Measurements from ENCODE around the gene SEPTIN12.
"Not testable (repeated sequence)": the region's sequence is repeated elsewhere in the genome, so short reads cannot be mapped to it uniquely, and the experiment has no call there.

Gene SEPTIN12

GRCh38 chr16:4792951-4793513, 4.9 kb upstream of the SEPTIN12 start:
- Histone ChIP-seq H3K4me3 (ENCODE audit: low read length) (no peak overlapping the region), H3K27me3 (ENCODE audit: control insufficient read depth, insufficient read depth, low read length) (no peaks in the 10 kb centered on the region), H3K36me3 (ENCODE audit: insufficient read depth, low read length) (peaks cover 7% of the 10 kb centered on the region), H3K9me3 (replicated peaks; ENCODE audit: low read length) (no peaks in the 10 kb centered on the region), H3K9ac (ENCODE audit: low read depth, low read length) (no peak overlapping the region), H3K4me1 (ENCODE audit: control insufficient read depth, insufficient read depth, low read length) (no peaks in the 10 kb centered on the region), H3K4me2 (ENCODE audit: low read length) (no peak overlapping the region)

- H3K9me3 ChIP-seq (replicated peaks; ENCODE audit: low read length): no peaks in the 10 kb centered on the region
- H3K27me3 ChIP-seq (ENCODE audit: control insufficient read depth, insufficient read depth, low read length): no peaks in the 10 kb centered on the region
- no peak overlapping the region for H3K9ac ChIP-seq (ENCODE audit: low read depth, low read length)
- no peak overlapping the region for H3K4me3 ChIP-seq (ENCODE audit: low read length)
- no peak overlapping the region for H3K4me2 ChIP-seq (ENCODE audit: low read length)
- no peaks in the 10 kb centered on the region for H3K36me3 ChIP-seq (ENCODE audit: insufficient read depth, low read length)
- no peaks in the 10 kb centered on the region for H3K4me1 ChIP-seq (ENCODE audit: control insufficient read depth, insufficient read depth, low read length)
Measured at GRCh38 chr16:4790871-4791270, 2.7 kb upstream of the SEPTIN12 start.

GRCh38 chr16:4790261-4790660, 2.1 kb upstream of the SEPTIN12 start:
- Histone ChIP-seq H3K4me1 (ENCODE audit: control insufficient read depth, insufficient read depth, low read length) (no peaks in the 10 kb centered on the region), H3K36me3 (ENCODE audit: insufficient read depth, low read length) (no peaks in the 10 kb centered on the region), H3K4me3 (ENCODE audit: low read length) (no peak overlapping the region), H3K9me3 (replicated peaks; ENCODE audit: low read length) (no peaks in the 10 kb centered on the region), H3K27me3 (ENCODE audit: control insufficient read depth, insufficient read depth, low read length) (no peaks in the 10 kb centered on the region), H3K9ac (ENCODE audit: low read depth, low read length) (no peak overlapping the region), H3K4me2 (ENCODE audit: low read length) (no peak overlapping the region)

GRCh38 chr16:4788910-4789309, 765 bp upstream of the SEPTIN12 start:
- H3K36me3 ChIP-seq (ENCODE audit: insufficient read depth, low read length): no peaks in the 10 kb centered on the region
- H3K4me1 ChIP-seq (ENCODE audit: control insufficient read depth, insufficient read depth, low read length): no peaks in the 10 kb centered on the region
- H3K9ac ChIP-seq (ENCODE audit: low read depth, low read length): no peak overlapping the region
- no peak overlapping the region for H3K4me2 ChIP-seq (ENCODE audit: low read length)
- no peaks in the 10 kb centered on the region for H3K9me3 ChIP-seq (replicated peaks; ENCODE audit: low read length)
- no peaks in the 10 kb centered on the region for H3K27me3 ChIP-seq (ENCODE audit: control insufficient read depth, insufficient read depth, low read length)
- no peak overlapping the region for H3K4me3 ChIP-seq (ENCODE audit: low read length)

- Histone ChIP-seq H3K9ac (ENCODE audit: low read depth, low read length) (no peak overlapping the region), H3K4me2 (ENCODE audit: low read length) (no peak overlapping the region), H3K36me3 (ENCODE audit: insufficient read depth, low read length) (no peaks in the 10 kb centered on the region)
Measured at GRCh38 chr16:4788489-4788889, 344 bp upstream of the SEPTIN12 start.

GRCh38 chr16:4787068-4787467, 1.1 kb downstream of the SEPTIN12 start:
- no peak overlapping the region for H3K9ac ChIP-seq (ENCODE audit: low read depth, low read length)
- no peaks in the 10 kb centered on the region for H3K36me3 ChIP-seq (ENCODE audit: insufficient read depth, low read length)
- H3K9me3 ChIP-seq (replicated peaks; ENCODE audit: low read length): no peaks in the 10 kb centered on the region
- no peak overlapping the region for H3K4me2 ChIP-seq (ENCODE audit: low read length)
- no peaks in the 10 kb centered on the region for H3K27me3 ChIP-seq (ENCODE audit: control insufficient read depth, insufficient read depth, low read length)
- H3K4me3 ChIP-seq (ENCODE audit: low read length): no peak overlapping the region
- no peaks in the 10 kb centered on the region for H3K4me1 ChIP-seq (ENCODE audit: control insufficient read depth, insufficient read depth, low read length)

More at GRCh38 chr16:4788489-4788889, 344 bp upstream of the SEPTIN12 start:
- H3K9me3 ChIP-seq (replicated peaks; ENCODE audit: low read length): no peaks in the 10 kb centered on the region
- no peak overlapping the region for H3K4me3 ChIP-seq (ENCODE audit: low read length)
- no peaks in the 10 kb centered on the region for H3K27me3 ChIP-seq (ENCODE audit: control insufficient read depth, insufficient read depth, low read length)
- no peaks in the 10 kb centered on the region for H3K4me1 ChIP-seq (ENCODE audit: control insufficient read depth, insufficient read depth, low read length)

GRCh38 chr16:4785758-4786433, 2.2 kb downstream of the SEPTIN12 start:
- no peaks in the 10 kb centered on the region for H3K36me3 ChIP-seq (ENCODE audit: insufficient read depth, low read length)
- no peak overlapping the region for H3K9ac ChIP-seq (ENCODE audit: low read depth, low read length)
- H3K27me3 ChIP-seq (ENCODE audit: control insufficient read depth, insufficient read depth, low read length): no peaks in the 10 kb centered on the region
- H3K4me1 ChIP-seq (ENCODE audit: control insufficient read depth, insufficient read depth, low read length): no peaks in the 10 kb centered on the region
- H3K9me3 ChIP-seq (replicated peaks; ENCODE audit: low read length): no peaks in the 10 kb centered on the region
- H3K4me2 ChIP-seq (ENCODE audit: low read length): no peak overlapping the region
- H3K4me3 ChIP-seq (ENCODE audit: low read length): no peak overlapping the region

- not testable (repeated sequence) for H3K9ac ChIP-seq (ENCODE audit: low read depth, low read length); H3K4me3 ChIP-seq (ENCODE audit: low read length); H3K4me2 ChIP-seq (ENCODE audit: low read length); H3K36me3 ChIP-seq (ENCODE audit: insufficient read depth, low read length); H3K4me1 ChIP-seq (ENCODE audit: control insufficient read depth, insufficient read depth, low read length); H3K27me3 ChIP-seq (ENCODE audit: control insufficient read depth, insufficient read depth, low read length); H3K9me3 ChIP-seq (replicated peaks; ENCODE audit: low read length)
Measured at GRCh38 chr16:4784444-4784987, 3.6 kb downstream of the SEPTIN12 start.

GRCh38 chr16:4783951-4784336, 4.2 kb downstream of the SEPTIN12 start:
- no peak overlapping the region for H3K4me2 ChIP-seq (ENCODE audit: low read length)

GRCh38 chr16:4783251-4783950, 4.7 kb downstream of the SEPTIN12 start:
- Histone ChIP-seq H3K9me3 (replicated peaks; ENCODE audit: low read length) (no peaks in the 10 kb centered on the region), H3K4me3 (ENCODE audit: low read length) (no peak overlapping the region), H3K4me1 (ENCODE audit: control insufficient read depth, insufficient read depth, low read length) (no peaks in the 10 kb centered on the region), H3K9ac (ENCODE audit: low read depth, low read length) (no peak overlapping the region), H3K36me3 (ENCODE audit: insufficient read depth, low read length) (no peaks in the 10 kb centered on the region), H3K27me3 (ENCODE audit: control insufficient read depth, insufficient read depth, low read length) (no peaks in the 10 kb centered on the region), H3K4me2 (ENCODE audit: low read length) (no peak overlapping the region)

More at GRCh38 chr16:4783951-4784336, 4.2 kb downstream of the SEPTIN12 start:
- Histone ChIP-seq H3K4me1 (ENCODE audit: control insufficient read depth, insufficient read depth, low read length) (no peaks in the 10 kb centered on the region), H3K9me3 (replicated peaks; ENCODE audit: low read length) (no peaks in the 10 kb centered on the region), H3K36me3 (ENCODE audit: insufficient read depth, low read length) (no peaks in the 10 kb centered on the region), H3K27me3 (ENCODE audit: control insufficient read depth, insufficient read depth, low read length) (no peaks in the 10 kb centered on the region), H3K4me3 (ENCODE audit: low read length) (no peak overlapping the region), H3K9ac (ENCODE audit: low read depth, low read length) (no peak overlapping the region)

- H3K4me3 ChIP-seq (ENCODE audit: low read length): no peak overlapping the region
- no peak overlapping the region for H3K9ac ChIP-seq (ENCODE audit: low read depth, low read length)
- no peaks in the 10 kb centered on the region for H3K4me1 ChIP-seq (ENCODE audit: control insufficient read depth, insufficient read depth, low read length)
- H3K9me3 ChIP-seq (replicated peaks; ENCODE audit: low read length): no peaks in the 10 kb centered on the region
- no peak overlapping the region for H3K4me2 ChIP-seq (ENCODE audit: low read length)
- no peaks in the 10 kb centered on the region for H3K36me3 ChIP-seq (ENCODE audit: insufficient read depth, low read length)
- peaks cover under 1% of the 10 kb centered on the region for H3K27me3 ChIP-seq (ENCODE audit: control insufficient read depth, insufficient read depth, low read length)
Measured at GRCh38 chr16:4780235-4780634, 7.9 kb downstream of the SEPTIN12 start.
